Heart left ventricle (tissue), 13 donors: ENCODE data around the gene BCKDK.

Experiments
- POLR2A ChIP-seq, 2 donors: fragments of 450-650 bp; IDR thresholded peaks; one replicate each; pipeline ENCODE4 v1.6.1; 2017; ENCODE audit warnings: antibody characterized with exemption in 2 of 2, mild to moderate bottlenecking in 2 of 2, moderate library complexity in 2 of 2
- TF ChIP-seq, protein P1 (sequence below), 12 donors: fragments of 200-600 bp; sonication (generic) in 4 of 12; IDR thresholded peaks; one replicate each; pipeline versions ENCODE4 v1.5.0 to v1.8.0; 2018 to 2022; ENCODE audit warnings: antibody characterized with exemption in 12 of 12, mild to moderate bottlenecking in 5 of 12
- donor health status: ischemic (EF 13 %, LVEDD 7.1; RV severe dilation, severe dysfunction).
- donor health status: DM: no; HTN: yes; CAD: no.
- donor health status: DM: no; HTN: no; CAD: no.
- donor health status: ischemic (EF 25% LVEDD 6.9; RV normal size, moderate dysfunction).
- donor health status: ischemic (EF 25% LVEDD 5.7; RV mildly dilated, moderate dysfunction).
- donor health status: ischemic (EF 35%, LVEDD 5.7; RV mildly dilated, moderate dysfunction).
- donor health status: nonischemic (EF 11% LVEDD 7.7; RV severe dilation, severe dysfunction).
- donor health status: DM: yes; HTN: yes; CAD: no.
- donor health status: PGD.
- donor health status: ischemic (EF 29% LVEDD 5.4; RV normal size, mild dysfunction).
- donor health status: nonischemic (EF 23%, LVEDD 6.1; RV moderate dilation, normal function).

DNA sequence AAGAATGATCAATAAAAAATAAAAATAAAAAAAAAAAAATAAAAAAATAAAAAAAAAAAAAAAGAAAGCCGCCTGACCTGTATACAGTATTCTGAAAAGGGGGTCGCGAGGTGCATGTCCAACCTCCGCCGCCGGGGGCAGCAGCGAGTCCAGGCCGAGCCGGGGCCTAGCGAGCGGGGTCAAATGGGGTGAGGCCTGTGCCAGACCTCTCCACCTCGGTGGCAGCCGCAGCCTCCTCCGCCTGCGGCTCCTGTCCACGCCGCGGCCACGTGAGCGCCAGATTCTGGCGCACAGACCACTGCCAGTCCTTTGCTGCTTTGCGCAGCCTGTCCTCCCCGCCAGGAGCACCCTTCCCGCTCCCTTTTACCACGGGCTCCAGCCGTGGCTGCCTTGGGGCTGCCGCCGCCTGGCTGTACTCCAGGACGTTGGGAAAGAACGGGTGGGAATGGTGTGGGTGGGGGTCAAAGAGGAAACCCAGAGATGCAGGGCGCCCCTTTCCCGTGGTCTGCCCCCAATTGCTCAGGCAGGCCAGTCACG lies 2.4 kb upstream of the BCKDK start:
- TF ChIP-seq, protein P1, sequence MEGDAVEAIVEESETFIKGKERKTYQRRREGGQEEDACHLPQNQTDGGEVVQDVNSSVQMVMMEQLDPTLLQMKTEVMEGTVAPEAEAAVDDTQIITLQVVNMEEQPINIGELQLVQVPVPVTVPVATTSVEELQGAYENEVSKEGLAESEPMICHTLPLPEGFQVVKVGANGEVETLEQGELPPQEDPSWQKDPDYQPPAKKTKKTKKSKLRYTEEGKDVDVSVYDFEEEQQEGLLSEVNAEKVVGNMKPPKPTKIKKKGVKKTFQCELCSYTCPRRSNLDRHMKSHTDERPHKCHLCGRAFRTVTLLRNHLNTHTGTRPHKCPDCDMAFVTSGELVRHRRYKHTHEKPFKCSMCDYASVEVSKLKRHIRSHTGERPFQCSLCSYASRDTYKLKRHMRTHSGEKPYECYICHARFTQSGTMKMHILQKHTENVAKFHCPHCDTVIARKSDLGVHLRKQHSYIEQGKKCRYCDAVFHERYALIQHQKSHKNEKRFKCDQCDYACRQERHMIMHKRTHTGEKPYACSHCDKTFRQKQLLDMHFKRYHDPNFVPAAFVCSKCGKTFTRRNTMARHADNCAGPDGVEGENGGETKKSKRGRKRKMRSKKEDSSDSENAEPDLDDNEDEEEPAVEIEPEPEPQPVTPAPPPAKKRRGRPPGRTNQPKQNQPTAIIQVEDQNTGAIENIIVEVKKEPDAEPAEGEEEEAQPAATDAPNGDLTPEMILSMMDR (IDR thresholded peaks at IDR 0.05): peak; percentile 70 to 91 (median 84)
- TF ChIP-seq POLR2A (IDR thresholded peaks at IDR 0.05): no peak
